Pancreas (tissue), 10 donors: Measurements from ENCODE around the gene SLCO4C1. TPM values are rescaled to one million over a fixed set of nuclear protein-coding genes. Genes with fewer than 3 reads are reported as not detected.
A peak's percentile ranks its signal among the peaks of the same experiment; 100 is the strongest.
"Not testable (repeated sequence)": the region's sequence is repeated elsewhere in the genome, so short reads cannot be mapped to it uniquely, and the experiment has no call there.

Source experiments
- ATAC-seq, 4 donors: fragments of 200-7000 bp; cut with Tn5 transposase; one replicate each; pipeline versions ENCODE4 v1.8.0 to v1.9.1; 2020; ENCODE audit warnings: mild to moderate bottlenecking in 4 of 4, moderate library complexity in 4 of 4
- DNase-seq, 6 donors: peaks; one replicate each; pipeline ENCODE4 v3.0.0-alpha.2; 2020
- FAIRE-seq: peaks from 2 replicates; lab custom pipeline; 2012; peaks lifted over from hg19 to GRCh38; lab: Jason Lieb, UNC
- H3K27ac ChIP-seq, 4 donors: fragments of 200-600 bp; sonication (generic); 1 replicate in 3 of 4; 2 replicates in 1 of 4; pipeline versions ENCODE4 v1.5.0 to v1.8.0; 2020
- H3K27me3 ChIP-seq, 4 donors: fragments of 200-600 bp; one replicate each; pipeline ENCODE4 v1.8.0; 2021
- H3K36me3 ChIP-seq, 3 donors: fragments of 200-600 bp; sonication (generic) in 1 of 3; one replicate each; pipeline versions ENCODE4 v1.5.0 to v1.8.0; 2020 to 2021
- H3K4me1 ChIP-seq, 3 donors: fragments of 200-600 bp; one replicate each; pipeline ENCODE4 v1.8.0; 2021
- H3K4me3 ChIP-seq, 4 donors: fragments of 200-600 bp; sonication (generic) in 2 of 4; one replicate each; pipeline versions ENCODE4 v1.5.0 to v1.8.0; 2020 to 2021
- H3K9me3 ChIP-seq, 4 donors: fragments of 200-600 bp; one replicate each; pipeline ENCODE4 v1.8.0; 2021
- WGBS, 2 donors: extraction: QIAGEN DNeasy Blood & Tissue Kit; methylation state at CpG; one replicate each; pipeline ENCODE4 v1.1.7; 2013; 5-methylcytosine and 5-hydroxymethylcytosine counted together
- intact Hi-C, 3 donors: fragments of 100-400 bp; cut with DNase I; formaldehyde crosslinking; loops; one replicate each; pipeline versions ENCODE4 v1.11.1 to v1.14.2; 2022
- polyA plus RNA-seq, 2 donors: library from polyadenylated mRNA; stranded (reverse); fragments of 200-250 nt; gene quantifications; one replicate each; pipeline ENCODE4 v1.2.3, GENCODE V29; 2013
- total RNA-seq, 6 donors: library from RNA; stranded (reverse); fragmentation: NEBNext Ultra II Directional in 4 of 6; extraction: Animal tissue kit (Norgen Biotek cat#: 25700) in 4 of 6; gene quantifications; one replicate each; pipeline versions ENCODE4 v1.2.1 to v1.2.4, GENCODE V29; 2021 to 2023
- TF ChIP-seq, protein P1 (sequence below), 4 donors: fragments of 200-600 bp; sonication (generic) in 3 of 4; IDR thresholded peaks; one replicate each; pipeline versions ENCODE4 v1.5.0 to v1.8.0; 2021; ENCODE audit warnings: antibody characterized with exemption in 4 of 4
- donor health status: healthy with polysubstance abuse.
- donor health status: DM: no; HTN: no; CAD: no; lungs with moderate emphysema.
- donor health status: DM: no; HTN: no; CAD: no.
- donor health status: control.
- donor health status: control.
- donor health status: Bipolar disorder and iron deficiency.
- donor health status: DM: yes; HTN: yes; CAD: no.
- donor health status: DM: no; HTN: no; CAD: no.
- donor health status: DM: no; HTN: no; CAD: no.
- donor health status: DM: yes; HTN: yes; CAD: no.

Gene SLCO4C1, protein sequence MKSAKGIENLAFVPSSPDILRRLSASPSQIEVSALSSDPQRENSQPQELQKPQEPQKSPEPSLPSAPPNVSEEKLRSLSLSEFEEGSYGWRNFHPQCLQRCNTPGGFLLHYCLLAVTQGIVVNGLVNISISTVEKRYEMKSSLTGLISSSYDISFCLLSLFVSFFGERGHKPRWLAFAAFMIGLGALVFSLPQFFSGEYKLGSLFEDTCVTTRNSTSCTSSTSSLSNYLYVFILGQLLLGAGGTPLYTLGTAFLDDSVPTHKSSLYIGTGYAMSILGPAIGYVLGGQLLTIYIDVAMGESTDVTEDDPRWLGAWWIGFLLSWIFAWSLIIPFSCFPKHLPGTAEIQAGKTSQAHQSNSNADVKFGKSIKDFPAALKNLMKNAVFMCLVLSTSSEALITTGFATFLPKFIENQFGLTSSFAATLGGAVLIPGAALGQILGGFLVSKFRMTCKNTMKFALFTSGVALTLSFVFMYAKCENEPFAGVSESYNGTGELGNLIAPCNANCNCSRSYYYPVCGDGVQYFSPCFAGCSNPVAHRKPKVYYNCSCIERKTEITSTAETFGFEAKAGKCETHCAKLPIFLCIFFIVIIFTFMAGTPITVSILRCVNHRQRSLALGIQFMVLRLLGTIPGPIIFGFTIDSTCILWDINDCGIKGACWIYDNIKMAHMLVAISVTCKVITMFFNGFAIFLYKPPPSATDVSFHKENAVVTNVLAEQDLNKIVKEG
- total RNA-seq (1 to 10 TPM in 2 of 6 donors, under 1 TPM in 4; 0.24 to 1.1 (median 0.64) TPM), polyA plus RNA-seq (under 1 TPM; 0.19 to 0.45 TPM)

DNA sequence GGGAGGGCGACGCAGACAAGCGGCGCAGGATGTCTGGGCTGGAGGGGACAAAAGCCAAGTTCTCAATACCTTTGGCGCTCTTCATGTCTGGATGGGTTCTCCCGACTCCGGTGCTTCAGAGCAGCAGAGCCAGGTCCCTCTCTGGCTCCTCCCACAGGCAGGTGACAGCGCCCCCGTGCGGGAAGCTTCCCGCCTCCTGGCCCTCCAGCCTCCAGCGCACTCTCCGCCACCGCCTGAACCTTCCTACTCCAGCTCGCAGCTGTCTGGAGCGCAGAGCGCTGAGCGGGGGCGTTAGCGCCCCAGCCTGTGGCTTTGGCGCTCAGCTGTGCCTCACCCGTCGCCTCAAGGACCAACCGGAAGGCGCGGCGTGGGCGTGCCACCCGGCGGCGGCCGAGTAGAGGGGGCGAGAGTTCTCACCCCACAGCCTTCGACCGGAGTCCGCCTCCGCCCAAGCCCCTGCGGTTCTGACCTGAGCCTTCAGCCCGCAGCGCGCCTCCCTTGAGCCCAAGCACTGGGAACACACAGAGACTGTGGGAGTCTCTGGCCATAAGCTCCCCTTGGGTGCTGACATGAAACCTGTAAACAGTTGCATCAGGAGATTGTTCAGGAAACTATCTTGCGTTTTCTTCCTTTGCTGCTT is at the start of gene SLCO4C1:
TSS of gene SLCO4C1 (minus strand) at position 107 of the 640 bp plus-strand sequence. CDS start at position 85, 22 bp downstream.
- ATAC-seq (peak; percentile 98 to 99 (median 99)), FAIRE-seq (no peak), DNase-seq (peak; percentile 82 to 98 (median 92))
- Histone ChIP-seq H3K4me3 (peak within 1 kb of the TSS; percentile 43 to 62 (median 50)), H3K27me3 (no peaks in the 10 kb centered on the region), H3K9me3 (no peaks in the 10 kb centered on the region), H3K4me1 (peaks cover 0 to 5% (median 4%) of the 10 kb centered on the region in 3 donors), H3K27ac (peak within 1 kb of the TSS in 3 of 4 donors; percentile 31 to 74 (median 66)), H3K36me3 (no peaks in the 10 kb centered on the region)
- TF ChIP-seq, protein P1, sequence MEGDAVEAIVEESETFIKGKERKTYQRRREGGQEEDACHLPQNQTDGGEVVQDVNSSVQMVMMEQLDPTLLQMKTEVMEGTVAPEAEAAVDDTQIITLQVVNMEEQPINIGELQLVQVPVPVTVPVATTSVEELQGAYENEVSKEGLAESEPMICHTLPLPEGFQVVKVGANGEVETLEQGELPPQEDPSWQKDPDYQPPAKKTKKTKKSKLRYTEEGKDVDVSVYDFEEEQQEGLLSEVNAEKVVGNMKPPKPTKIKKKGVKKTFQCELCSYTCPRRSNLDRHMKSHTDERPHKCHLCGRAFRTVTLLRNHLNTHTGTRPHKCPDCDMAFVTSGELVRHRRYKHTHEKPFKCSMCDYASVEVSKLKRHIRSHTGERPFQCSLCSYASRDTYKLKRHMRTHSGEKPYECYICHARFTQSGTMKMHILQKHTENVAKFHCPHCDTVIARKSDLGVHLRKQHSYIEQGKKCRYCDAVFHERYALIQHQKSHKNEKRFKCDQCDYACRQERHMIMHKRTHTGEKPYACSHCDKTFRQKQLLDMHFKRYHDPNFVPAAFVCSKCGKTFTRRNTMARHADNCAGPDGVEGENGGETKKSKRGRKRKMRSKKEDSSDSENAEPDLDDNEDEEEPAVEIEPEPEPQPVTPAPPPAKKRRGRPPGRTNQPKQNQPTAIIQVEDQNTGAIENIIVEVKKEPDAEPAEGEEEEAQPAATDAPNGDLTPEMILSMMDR (IDR thresholded peaks at IDR 0.05) = peak; percentile 54 to 79 (median 64)
- intact Hi-C loops = no loop called here
- 0 to 1% methylated on average over 42 of the region's 42 CpGs for WGBS, 2 donors

- Histone ChIP-seq H3K4me3 (no peak overlapping the region), H3K9me3 (no peaks in the 10 kb centered on the region), H3K27me3 (no peaks in the 10 kb centered on the region), H3K27ac (no peak overlapping the region), H3K4me1 (no peaks in the 10 kb centered on the region), H3K36me3 (no peaks in the 10 kb centered on the region)
- TF ChIP-seq, protein P1 (IDR thresholded peaks at IDR 0.05) = no peak
- DNase-seq = no peak
- no peak for ATAC-seq
- intact Hi-C loops = no loop called here
- WGBS, 2 donors = 46 to 52% methylated on average over 2 of the region's 2 CpGs
- FAIRE-seq = no peak
Observed at GRCh38 chr5:102341681-102342288, 45.7 kb upstream of the SLCO4C1 start.

DNA sequence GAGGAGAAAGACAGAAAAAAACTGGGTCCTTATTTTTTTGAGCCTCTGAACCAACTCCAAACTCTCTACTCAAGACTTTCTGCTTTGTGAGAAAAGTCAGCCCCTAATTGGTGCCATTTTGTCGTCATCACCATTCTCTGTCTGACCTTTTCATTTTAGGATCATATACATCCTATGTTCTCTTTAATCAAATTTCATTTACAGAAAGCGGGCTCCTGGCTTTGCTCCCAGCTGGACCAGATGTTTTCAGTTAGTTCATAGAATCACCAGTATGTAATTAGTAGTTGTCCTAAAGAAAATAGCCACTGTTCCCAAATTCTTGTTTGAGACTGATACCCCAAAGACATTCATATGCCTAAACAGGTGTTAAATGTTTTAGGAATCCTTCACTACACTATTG is 28.6 kb upstream of the SLCO4C1 start:
- Histone ChIP-seq H3K4me3 (no peak overlapping the region), H3K36me3 (no peaks in the 10 kb centered on the region), H3K27ac (no peak overlapping the region), H3K9me3 (no peaks in the 10 kb centered on the region), H3K27me3 (no peaks in the 10 kb centered on the region), H3K4me1 (no peaks in the 10 kb centered on the region)
- 71 to 72% methylated on average over 2 of the region's 2 CpGs for WGBS, 2 donors
- intact Hi-C loops = no loop called here
- TF ChIP-seq, protein P1 (IDR thresholded peaks at IDR 0.05) = no peak
- DNase-seq (no peak), FAIRE-seq (no peak), ATAC-seq (no peak)

- H3K27me3 ChIP-seq, H3K9me3 ChIP-seq, ATAC-seq, H3K27ac ChIP-seq, FAIRE-seq, H3K36me3 ChIP-seq, DNase-seq, H3K4me3 ChIP-seq, intact Hi-C loops, H3K4me1 ChIP-seq: not testable (repeated sequence)
- WGBS, 2 donors = 79 to 87% methylated on average over 4 of the region's 4 CpGs
Observed at GRCh38 chr5:102318801-102319200, 22.7 kb upstream of the SLCO4C1 start.

DNA sequence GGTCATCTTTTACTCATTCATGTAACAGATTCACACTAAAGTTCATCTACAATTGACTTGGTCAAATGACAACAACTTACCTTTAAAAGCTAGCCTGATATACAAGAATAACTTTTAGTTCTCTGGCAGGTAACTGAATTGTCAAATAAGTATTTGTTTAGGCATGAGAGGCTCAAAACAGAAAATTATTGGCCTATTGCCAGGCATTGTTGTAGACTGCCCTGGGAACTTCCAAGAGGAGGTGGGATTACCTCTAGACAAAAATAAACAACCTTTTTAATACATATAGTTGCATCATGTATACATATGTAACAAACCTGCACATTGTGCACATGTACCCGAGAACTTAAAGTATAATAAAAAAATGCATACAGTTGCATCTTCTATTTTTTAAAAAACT is 18.2 kb upstream of the SLCO4C1 start:
- intact Hi-C loops = no loop called here
- TF ChIP-seq, protein P1 (IDR thresholded peaks at IDR 0.05) = no peak
- Histone ChIP-seq H3K9me3 (no peaks in the 10 kb centered on the region), H3K4me3 (no peak overlapping the region), H3K27ac (no peak overlapping the region), H3K36me3 (no peaks in the 10 kb centered on the region), H3K27me3 (no peaks in the 10 kb centered on the region), H3K4me1 (no peaks in the 10 kb centered on the region)
- FAIRE-seq = no peak
- ATAC-seq = no peak
- WGBS, 2 donors = 87 to 95% methylated on average over 1 of the region's 1 CpG
- no peak for DNase-seq
